GM12874 (cell line): ENCODE data around the gene EFCAB6.

ENCODE experiments used
- TF ChIP-seq, protein P1 (sequence below): IDR thresholded peaks from 2 replicates; pipeline ENCODE4 v1.5.1; 2011; ENCODE audit warnings: low read depth, mild to moderate bottlenecking, control low read depth, low read length, moderate library complexity; ENCODE audit not compliant: insufficient read depth

Gene EFCAB6

GRCh38 chr22:43502306-43502874 lies 309.7 kb downstream of the EFCAB6 start:
- TF ChIP-seq, protein P1, sequence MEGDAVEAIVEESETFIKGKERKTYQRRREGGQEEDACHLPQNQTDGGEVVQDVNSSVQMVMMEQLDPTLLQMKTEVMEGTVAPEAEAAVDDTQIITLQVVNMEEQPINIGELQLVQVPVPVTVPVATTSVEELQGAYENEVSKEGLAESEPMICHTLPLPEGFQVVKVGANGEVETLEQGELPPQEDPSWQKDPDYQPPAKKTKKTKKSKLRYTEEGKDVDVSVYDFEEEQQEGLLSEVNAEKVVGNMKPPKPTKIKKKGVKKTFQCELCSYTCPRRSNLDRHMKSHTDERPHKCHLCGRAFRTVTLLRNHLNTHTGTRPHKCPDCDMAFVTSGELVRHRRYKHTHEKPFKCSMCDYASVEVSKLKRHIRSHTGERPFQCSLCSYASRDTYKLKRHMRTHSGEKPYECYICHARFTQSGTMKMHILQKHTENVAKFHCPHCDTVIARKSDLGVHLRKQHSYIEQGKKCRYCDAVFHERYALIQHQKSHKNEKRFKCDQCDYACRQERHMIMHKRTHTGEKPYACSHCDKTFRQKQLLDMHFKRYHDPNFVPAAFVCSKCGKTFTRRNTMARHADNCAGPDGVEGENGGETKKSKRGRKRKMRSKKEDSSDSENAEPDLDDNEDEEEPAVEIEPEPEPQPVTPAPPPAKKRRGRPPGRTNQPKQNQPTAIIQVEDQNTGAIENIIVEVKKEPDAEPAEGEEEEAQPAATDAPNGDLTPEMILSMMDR, result no peak

- TF ChIP-seq, protein P1, result no peak
Observed at GRCh38 chr22:43501878-43502277, 310.2 kb downstream of the EFCAB6 start.

- TF ChIP-seq, protein P1, result no peak
Observed at GRCh38 chr22:43500792-43501785, 311.0 kb downstream of the EFCAB6 start.

DNA sequence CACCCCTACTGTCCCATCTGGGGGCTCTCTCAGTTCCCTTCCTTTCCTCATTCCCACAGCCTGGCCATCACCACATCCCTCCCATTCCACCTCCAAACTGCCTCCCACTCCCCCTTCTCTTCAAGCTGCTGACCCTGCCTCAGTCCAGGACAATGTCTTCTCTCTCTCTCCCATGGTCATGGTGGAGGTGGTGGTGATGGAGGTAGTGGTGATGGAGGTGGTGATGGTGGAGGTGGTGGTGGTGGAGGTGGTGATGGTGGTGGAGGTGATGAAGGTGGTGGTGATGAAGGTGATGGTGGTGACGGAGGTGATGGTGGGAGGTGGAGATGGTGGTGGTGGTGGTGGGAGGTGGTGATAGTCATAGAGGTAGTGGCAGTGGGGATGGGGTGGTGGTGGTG lies 313.2 kb downstream of the EFCAB6 start:
- TF ChIP-seq, protein P1, result no peak

DNA sequence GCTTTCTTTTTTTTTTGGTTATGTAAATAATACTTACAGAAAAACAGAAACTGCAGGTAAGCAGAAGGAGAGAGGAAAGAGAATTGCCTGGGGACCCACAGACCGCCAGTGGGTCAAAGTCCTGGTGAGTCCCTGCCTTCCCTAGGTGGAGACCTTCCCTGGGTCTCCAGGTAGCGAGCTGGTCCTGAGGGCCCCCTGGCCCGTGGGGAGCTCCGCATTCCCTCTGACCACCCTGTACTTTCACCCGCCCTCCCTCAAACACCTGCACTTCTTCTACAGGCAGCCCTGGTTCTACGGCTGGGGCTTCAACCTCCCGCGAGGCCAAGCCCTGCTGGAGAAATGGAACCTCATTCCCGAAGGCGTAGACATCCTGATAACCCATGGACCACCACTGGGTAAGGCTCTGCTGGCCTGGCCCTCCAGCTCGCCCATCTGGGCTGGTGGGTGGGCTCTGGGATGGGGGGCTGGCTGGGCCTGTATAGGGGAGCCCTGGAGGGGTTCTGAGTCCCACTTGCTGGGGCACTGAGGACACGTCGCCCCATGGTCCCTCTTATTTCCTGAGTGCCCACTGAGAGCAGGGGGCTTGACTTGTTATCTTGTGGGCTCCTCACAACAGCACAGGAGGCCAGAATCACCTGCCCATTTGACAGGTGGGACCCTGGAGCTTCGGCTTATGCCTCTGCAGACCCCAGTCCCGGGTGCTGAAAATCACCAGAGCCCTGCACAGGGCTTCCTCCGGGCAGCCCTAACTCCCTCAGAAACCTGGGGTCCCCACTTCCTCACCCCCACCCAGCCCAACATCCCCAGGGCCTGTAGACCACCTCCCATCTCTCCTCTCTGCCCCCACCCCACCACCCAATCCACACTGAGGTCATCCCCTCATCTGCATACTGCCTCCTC lies 313.9 kb downstream of the EFCAB6 start:
- TF ChIP-seq, protein P1, result no peak

DNA sequence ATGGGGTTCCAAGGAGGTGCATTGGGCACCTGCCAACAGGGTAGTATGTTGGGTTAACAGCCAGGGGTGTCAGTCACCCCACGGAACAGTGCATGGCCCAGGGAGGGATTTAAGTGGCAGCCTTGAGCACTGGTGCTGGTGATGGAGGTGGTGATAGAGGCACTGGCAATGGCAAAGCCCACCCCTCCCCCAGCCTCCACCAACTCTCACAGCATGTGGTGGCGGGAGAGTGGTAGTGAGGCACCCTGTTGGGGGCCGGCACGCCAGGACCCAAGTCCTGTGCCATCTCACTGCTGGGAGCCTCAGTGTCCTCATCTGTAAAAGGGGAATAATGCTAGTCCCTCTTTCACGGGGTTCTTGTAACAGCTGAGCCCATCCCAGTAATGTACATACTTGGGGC lies 318.8 kb downstream of the EFCAB6 start:
- TF ChIP-seq, protein P1, result no peak

- TF ChIP-seq, protein P1, result no peak
Observed at GRCh38 chr22:43491737-43492136, 320.4 kb downstream of the EFCAB6 start.
